HCT116 (cell line): ENCODE data around the gene COL9A3. TPM values are rescaled to one million over a fixed set of nuclear protein-coding genes. Genes with fewer than 3 reads are reported as not detected.

Source experiments
- ATAC-seq: fragments of 200-7000 bp; cut with Tn5 transposase; 2 replicates; pipeline ENCODE4 v1.9.1; 2020; ENCODE audit warnings: mild to moderate bottlenecking, moderate library complexity
- BruUV-seq: library from RNA; stranded (reverse); fragments of 400-500 nt; replicated peaks from 2 replicates; lab custom pipeline; 2021; lab: Mats Ljungman, UMichigan
- CTCF ChIA-PET: fragments of 300-600 bp; sonication (Branson Sonifier 250); formaldehyde crosslinking; loops from one replicate; lab custom pipeline; 2021; ENCODE audit warnings: antibody characterized with exemption; lab: Charles Lee
- POLR2A ChIA-PET: fragments of 300-600, 350-600 bp; sonication (Branson Sonifier 250); formaldehyde crosslinking; loops from one replicate; lab custom pipeline; 2021; ENCODE audit warnings: antibody characterized with exemption; lab: Charles Lee
- RAD21 ChIA-PET, 2 experiments: fragments of 300-600 bp; sonication (Branson Sonifier 250); formaldehyde crosslinking; loops; one replicate each; lab custom pipeline; 2023; ENCODE audit warnings: low total read pairs in 2 of 2; ENCODE audit not compliant: uncharacterized antibody in 2 of 2, unreplicated experiment in 2 of 2, low non-redundant PET in 1 of 2; lab: Charles Lee
- DNase-seq: peaks from one replicate; pipeline ENCODE4 v3.0.0-alpha.2; 2010; ENCODE audit warnings: low read depth, low spot score
- H2AFZ ChIP-seq: fragments of 200-600 bp; shearing (Covaris generic), sonication (generic); 2 replicates; pipeline ENCODE4 v1.6.1; 2017; ENCODE audit warnings: low read depth, mixed run types, mixed read lengths, antibody characterized with exemption, low read length; ENCODE audit not compliant: poor library complexity, severe bottlenecking
- H3K27ac ChIP-seq: 2 replicates; pipeline ENCODE4 v1.5.1; 2012; ENCODE audit warnings: low read depth, low read length
- H3K27me3 ChIP-seq: fragments of 200-600 bp; sonication (generic); 2 replicates; pipeline ENCODE4 v1.6.1; 2016; ENCODE audit warnings: mixed run types, low read length, mixed read lengths; ENCODE audit not compliant: insufficient read depth
- H3K36me3 ChIP-seq, 2 experiments: fragments of 200-500 bp in 1 of 2; fragments of 200-600 bp in 1 of 2; sonication (Bioruptor generic) in 1 of 2; sonication (generic) in 1 of 2; 2 replicates each; pipeline versions ENCODE4 v1.5.1 to v1.6.1; 2014 to 2016; ENCODE audit warnings: low read length in 2 of 2, inconsistent platforms in 1 of 2, mixed read lengths in 1 of 2, mixed run types in 1 of 2; ENCODE audit not compliant: insufficient read depth in 2 of 2, control insufficient read depth in 1 of 2
- H3K4me1 ChIP-seq, 2 experiments: fragments of 200-600 bp in 1 of 2; sonication (generic) in 1 of 2; 2 replicates each; pipeline versions ENCODE4 v1.5.1 to v1.6.1; 2012 to 2017; ENCODE audit warnings: low read length in 2 of 2, inconsistent platforms in 1 of 2, mild to moderate bottlenecking in 1 of 2, mixed read lengths in 1 of 2, mixed run types in 1 of 2, moderate library complexity in 1 of 2; ENCODE audit not compliant: insufficient read depth in 2 of 2, control insufficient read depth in 1 of 2
- H3K4me2 ChIP-seq: fragments of 200-600 bp; sonication (generic); 2 replicates; pipeline ENCODE4 v1.6.1; 2017; ENCODE audit warnings: mixed run types, low read length, mixed read lengths
- H3K4me3 ChIP-seq, 2 experiments: fragments of 200-600 bp in 1 of 2; sonication (generic) in 1 of 2; replicated peaks in 1 of 2; 2 replicates each; pipeline ENCODE4 v1.5.1; 2011 to 2016; ENCODE audit warnings: low read length in 2 of 2, control low read depth in 1 of 2, low read depth in 1 of 2, mild to moderate bottlenecking in 1 of 2, mixed read lengths in 1 of 2, mixed run types in 1 of 2
- H3K79me2 ChIP-seq: fragments of 200-600 bp; sonication (generic); 2 replicates; pipeline ENCODE4 v1.6.1; 2017; ENCODE audit warnings: mild to moderate bottlenecking, mixed run types, low read length, moderate library complexity, mixed read lengths; ENCODE audit not compliant: insufficient read depth
- H3K9ac ChIP-seq: fragments of 200-600 bp; sonication (generic); 2 replicates; pipeline ENCODE4 v1.6.1; 2016; ENCODE audit warnings: low read length, mixed read lengths
- H3K9me2 ChIP-seq: fragments of 200-600 bp; sonication (generic), shearing (Covaris generic); 2 replicates; pipeline ENCODE4 v1.6.1; 2017; ENCODE audit warnings: mixed run types, mild to moderate bottlenecking, moderate library complexity; ENCODE audit not compliant: insufficient read depth
- H3K9me3 ChIP-seq, 2 experiments: fragments of 200-500 bp in 1 of 2; fragments of 200-600 bp in 1 of 2; sonication (Bioruptor generic) in 1 of 2; sonication (generic) in 1 of 2; 2 replicates each; pipeline ENCODE4 v1.6.1; 2014 to 2017; ENCODE audit warnings: low read length in 2 of 2, mixed read lengths in 2 of 2, inconsistent platforms in 1 of 2, low read depth in 1 of 2, mild to moderate bottlenecking in 1 of 2, mixed run types in 1 of 2, moderate library complexity in 1 of 2; ENCODE audit not compliant: control insufficient read depth in 1 of 2, insufficient read depth in 1 of 2
- H4K20me1 ChIP-seq: fragments of 200-600 bp; sonication (generic), shearing (Covaris generic); 2 replicates; pipeline ENCODE4 v1.6.1; 2017; ENCODE audit warnings: mixed run types, mild to moderate bottlenecking, moderate library complexity; ENCODE audit not compliant: insufficient read depth
- ATF3 ChIP-seq: IDR thresholded peaks from 2 replicates; pipeline ENCODE4 v1.6.1; 2012
- CEBPB ChIP-seq: IDR thresholded peaks from 2 replicates; pipeline ENCODE4 v1.6.1; 2012; ENCODE audit warnings: low read depth
- CTCF ChIP-seq, 3 experiments: fragments of 200-600 bp in 1 of 3; sonication (generic) in 1 of 3; IDR thresholded peaks in 2 of 3; conservative IDR thresholded peaks in 1 of 3; 2 replicates each; pipeline ENCODE4 v1.5.1; 2012 to 2017; ENCODE audit warnings: low read depth in 2 of 3, low read length in 2 of 3, antibody characterized with exemption in 1 of 3, borderline replicate concordance in 1 of 3, control low read depth in 1 of 3, mild to moderate bottlenecking in 1 of 3, mixed read lengths in 1 of 3, mixed run types in 1 of 3, moderate library complexity in 1 of 3; ENCODE audit not compliant: insufficient read depth in 1 of 3
- EGR1 ChIP-seq: IDR thresholded peaks from 2 replicates; pipeline ENCODE4 v1.6.1; 2012; ENCODE audit warnings: low read depth
- ELF1 ChIP-seq: IDR thresholded peaks from 2 replicates; pipeline ENCODE4 v1.6.1; 2012; ENCODE audit warnings: low read depth, borderline replicate concordance
- FOSL1 ChIP-seq: IDR thresholded peaks from 2 replicates; pipeline ENCODE4 v1.6.1; 2012; ENCODE audit warnings: low read depth
- JUND ChIP-seq: IDR thresholded peaks from 2 replicates; pipeline ENCODE4 v1.6.1; 2012
- MAX ChIP-seq: IDR thresholded peaks from 2 replicates; pipeline ENCODE4 v1.6.1; 2012
- POLR2AphosphoS5 ChIP-seq: IDR thresholded peaks from 2 replicates; pipeline ENCODE4 v1.6.1; 2011; ENCODE audit warnings: mild to moderate bottlenecking, low read depth, low read length, moderate library complexity
- REST ChIP-seq: IDR thresholded peaks from 2 replicates; pipeline ENCODE4 v1.6.1; 2012; ENCODE audit warnings: low read depth
- SIN3A ChIP-seq: IDR thresholded peaks from 2 replicates; pipeline ENCODE4 v1.6.1; 2012; ENCODE audit warnings: low read depth
- SP1 ChIP-seq: IDR thresholded peaks from 2 replicates; pipeline ENCODE4 v1.6.1; 2012; ENCODE audit warnings: low read depth
- SRF ChIP-seq: IDR thresholded peaks from 2 replicates; pipeline ENCODE4 v1.6.1; 2012; ENCODE audit warnings: low read depth
- YY1 ChIP-seq: IDR thresholded peaks from 2 replicates; pipeline ENCODE4 v1.6.1; 2011; ENCODE audit warnings: low read length, low read depth, moderate library complexity, mild to moderate bottlenecking; ENCODE audit not compliant: insufficient replicate concordance; ENCODE audit errors: extremely low read depth
- ZNF274 ChIP-seq: fragments of 200-500 bp; sonication (Bioruptor generic); IDR thresholded peaks from 2 replicates; pipeline ENCODE4 v1.6.1; 2014; ENCODE audit warnings: mild to moderate bottlenecking, low read depth, low read length, inconsistent platforms
- intact Hi-C: fragments of 100-400 bp; cut with micrococcal nuclease; formaldehyde crosslinking; loops from 2 replicates; pipeline ENCODE4 v1.10.0; 2022
- total RNA-seq: library from RNA; stranded (reverse); gene quantifications from one replicate; pipeline ENCODE4 v1.2.1, GENCODE V29; 2021; ENCODE audit not compliant: unreplicated experiment

The COL9A3 gene
- total RNA-seq, 1 experiment from 2014 or later: 29.7 TPM

- H3K27me3 ChIP-seq: no peaks in the 10 kb centered on the region
- H3K9me3 ChIP-seq: no peaks in the 10 kb centered on the region
- CTCF ChIA-PET: no interaction called here
- intact Hi-C loops: no loop called here
- H3K4me3 ChIP-seq: no peak overlapping the region
- no peaks in the 10 kb centered on the region for H3K79me2 ChIP-seq
- no peak overlapping the region for H3K9ac ChIP-seq
- BruUV-seq: no TSS peak
- no peak for ATAC-seq
- no peak overlapping the region for H3K4me2 ChIP-seq
- H3K9me2 ChIP-seq: no peaks in the 10 kb centered on the region
- no peak for DNase-seq
- TF ChIP-seq MAX (no peak), CEBPB (no peak), ZNF274 (no peak), SP1 (no peak), SIN3A (no peak), EGR1 (no peak), ATF3 (no peak), JUND (no peak), CTCF (IDR thresholded peaks at IDR 0.05 in 2 of 3, conservative IDR thresholded peaks at IDR 0.05 in 1 of 3; ENCODE audit: borderline replicate concordance in 1 of 3, insufficient read depth in 1 of 3, low read depth in 2 of 3, low read length in 2 of 3) (no peak), YY1 (no peak), POLR2AphosphoS5 (no peak), FOSL1 (no peak), ELF1 (no peak), REST (no peak), SRF (no peak)
- TF ChIP-seq, all 23 proteins: peak for 0
- Histone ChIP-seq H3K4me1 (peaks cover 7 to 14% of the 10 kb centered on the region in 2 experiments), H3K36me3 (no peaks in the 10 kb centered on the region), H2AFZ (no peak overlapping the region), H4K20me1 (no peaks in the 10 kb centered on the region), H3K27ac (no peak overlapping the region)
- RAD21 ChIA-PET: no interaction called here
- POLR2A ChIA-PET: no interaction called here
Measured at GRCh38 chr20:62879275-62880146, 62.7 kb downstream of the COL9A3 start.
